ENCODE results near the gene MKRN3. TPM values are rescaled to one million over a fixed set of nuclear protein-coding genes. Genes with fewer than 3 reads are reported as not detected.

Gene MKRN3
- total RNA-seq, 4 donors from 2014 or later, result 0.49 to 2.9 (median 0.54) TPM

- TF ChIP-seq, protein P1, sequence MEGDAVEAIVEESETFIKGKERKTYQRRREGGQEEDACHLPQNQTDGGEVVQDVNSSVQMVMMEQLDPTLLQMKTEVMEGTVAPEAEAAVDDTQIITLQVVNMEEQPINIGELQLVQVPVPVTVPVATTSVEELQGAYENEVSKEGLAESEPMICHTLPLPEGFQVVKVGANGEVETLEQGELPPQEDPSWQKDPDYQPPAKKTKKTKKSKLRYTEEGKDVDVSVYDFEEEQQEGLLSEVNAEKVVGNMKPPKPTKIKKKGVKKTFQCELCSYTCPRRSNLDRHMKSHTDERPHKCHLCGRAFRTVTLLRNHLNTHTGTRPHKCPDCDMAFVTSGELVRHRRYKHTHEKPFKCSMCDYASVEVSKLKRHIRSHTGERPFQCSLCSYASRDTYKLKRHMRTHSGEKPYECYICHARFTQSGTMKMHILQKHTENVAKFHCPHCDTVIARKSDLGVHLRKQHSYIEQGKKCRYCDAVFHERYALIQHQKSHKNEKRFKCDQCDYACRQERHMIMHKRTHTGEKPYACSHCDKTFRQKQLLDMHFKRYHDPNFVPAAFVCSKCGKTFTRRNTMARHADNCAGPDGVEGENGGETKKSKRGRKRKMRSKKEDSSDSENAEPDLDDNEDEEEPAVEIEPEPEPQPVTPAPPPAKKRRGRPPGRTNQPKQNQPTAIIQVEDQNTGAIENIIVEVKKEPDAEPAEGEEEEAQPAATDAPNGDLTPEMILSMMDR (IDR thresholded peaks at IDR 0.05; ENCODE audit: low read depth), result no peak
Measured at GRCh38 chr15:23566651-23567050, 1.2 kb downstream of the MKRN3 start.

- TF ChIP-seq, protein P1 (IDR thresholded peaks at IDR 0.05; ENCODE audit: low read depth), result no peak
Measured at GRCh38 chr15:23567921-23568320, 2.4 kb downstream of the MKRN3 start.

DNA sequence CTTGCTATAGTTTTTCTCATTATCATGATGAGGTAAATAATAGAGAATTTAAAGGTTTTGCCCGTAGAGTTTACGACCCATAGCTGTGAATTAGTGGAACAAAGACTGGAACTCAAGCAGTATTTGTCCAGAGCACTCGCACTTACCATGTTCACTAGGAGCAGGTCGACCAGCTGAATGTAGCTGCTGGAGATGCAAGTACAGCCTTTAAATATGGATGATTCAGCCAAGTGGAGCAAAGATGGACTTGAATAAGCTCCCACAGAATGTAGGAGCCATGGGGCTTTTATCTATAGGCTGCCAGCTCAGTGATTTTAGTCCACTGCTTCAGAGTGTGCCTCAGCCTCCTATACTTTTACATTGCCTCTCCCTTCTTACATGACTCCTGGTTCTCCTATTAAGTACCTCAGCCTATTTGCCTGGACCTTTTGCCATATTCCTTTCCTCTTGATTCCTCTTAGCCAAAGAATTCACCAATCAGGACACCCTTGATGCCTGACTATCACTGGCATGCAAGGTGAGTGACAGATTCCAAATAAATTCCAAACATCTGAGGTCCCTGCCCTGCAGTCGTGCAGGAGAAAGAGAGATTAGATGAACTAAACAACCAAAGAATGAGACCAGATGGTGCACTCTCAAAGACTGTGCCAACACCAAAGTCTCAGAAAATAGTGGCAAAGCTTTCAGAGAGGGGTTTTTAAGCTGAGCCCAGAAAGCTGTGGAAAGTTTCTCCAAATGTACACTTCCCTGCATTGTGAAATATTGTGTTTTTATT lies 3.9 kb downstream of the MKRN3 start:
- TF ChIP-seq, protein P1 (IDR thresholded peaks at IDR 0.05; ENCODE audit: low read depth), result no peak

DNA sequence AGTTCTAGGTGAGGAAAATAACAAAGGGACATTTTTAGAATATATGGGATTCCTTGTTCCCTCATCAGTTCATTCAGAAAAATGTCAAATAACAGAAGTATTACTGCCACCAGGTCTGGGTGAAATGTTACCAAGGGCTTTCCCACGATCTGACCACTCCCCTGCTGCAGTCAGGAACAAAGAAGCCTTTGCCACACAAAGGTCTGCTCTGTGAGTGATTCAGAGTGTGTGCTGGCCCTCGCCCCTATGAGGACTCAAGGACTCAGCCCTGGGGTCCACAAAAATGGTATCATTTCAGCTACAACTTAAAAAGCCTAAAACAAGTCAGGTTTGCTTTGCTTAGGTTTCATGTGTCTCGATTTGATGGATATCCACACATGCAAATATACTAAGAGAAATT lies 5.0 kb downstream of the MKRN3 start:
- TF ChIP-seq, protein P1 (IDR thresholded peaks at IDR 0.05; ENCODE audit: low read depth), result no peak

DNA sequence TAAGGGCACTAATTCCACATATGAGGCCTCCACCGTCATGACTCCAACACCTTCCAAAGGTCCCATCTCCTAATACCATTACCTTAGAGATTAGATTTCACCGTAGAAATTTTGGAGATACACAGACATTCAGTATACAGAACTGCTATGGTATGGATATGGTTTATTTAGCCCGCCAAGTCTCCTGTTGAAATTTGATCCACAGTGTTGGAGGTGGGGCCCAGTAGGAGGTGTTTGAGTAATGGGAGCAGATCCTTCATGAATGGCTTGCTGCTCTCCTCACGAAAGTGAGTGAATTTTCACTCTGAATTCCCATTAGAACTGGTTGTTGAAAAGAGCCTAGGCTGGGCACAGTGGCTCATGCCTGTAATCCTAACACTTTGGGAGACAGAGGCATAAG lies 7.4 kb downstream of the MKRN3 start:
- TF ChIP-seq, protein P1 (IDR thresholded peaks at IDR 0.05; ENCODE audit: low read depth), result no peak

DNA sequence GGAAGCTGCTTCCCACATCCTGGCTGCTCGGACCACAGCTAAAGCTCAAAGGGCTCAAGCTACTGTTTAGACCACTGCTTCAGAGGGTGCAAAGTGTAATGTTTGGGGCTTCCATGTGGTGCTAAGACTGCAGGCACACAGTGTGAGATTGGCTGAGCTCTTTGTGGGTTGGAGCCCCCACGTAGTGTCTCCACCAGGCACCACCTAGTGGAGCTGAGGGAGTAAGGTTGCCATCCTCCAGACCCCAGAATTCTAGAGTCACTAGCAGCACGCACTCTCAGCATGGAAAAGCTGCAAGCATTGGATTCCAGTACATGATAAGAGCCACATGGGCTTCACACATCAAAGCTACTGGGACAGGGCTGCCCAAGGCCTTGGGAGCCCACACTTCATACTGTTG lies 9.3 kb downstream of the MKRN3 start:
- TF ChIP-seq, protein P1 (IDR thresholded peaks at IDR 0.05; ENCODE audit: low read depth), result no peak

- TF ChIP-seq, protein P1 (IDR thresholded peaks at IDR 0.05; ENCODE audit: low read depth), result no peak
Measured at GRCh38 chr15:23576061-23576460, 10.6 kb downstream of the MKRN3 start.

All from subcutaneous adipose tissue (tissue), 4 donors.